ENCODE measurements around the gene RAG2. TPM values are rescaled to one million over a fixed set of nuclear protein-coding genes. Genes with fewer than 3 reads are reported as not detected.

The RAG2 gene
- total and polyA plus RNA-seq, 2 experiments from 2014 or later, result not detected

- no peaks in the 10 kb centered on the region for H3K27me3 Mint-ChIP-seq (ENCODE audit: insufficient read depth, low read depth, poor library complexity)
- H3K4me3 ChIP-seq, result no peak overlapping the region
- H3K36me3 ChIP-seq (ENCODE audit: insufficient read depth), result no peaks in the 10 kb centered on the region
- no peaks in the 10 kb centered on the region for H3K36me3 Mint-ChIP-seq (ENCODE audit: low read depth)
- H2AFZ ChIP-seq, result peak overlapping the region; percentile 30
- no peaks in the 10 kb centered on the region for H3K4me1 ChIP-seq (ENCODE audit: insufficient read depth)
- H3K4me2 ChIP-seq, result 0 out of 2 replicates have a peak overlapping the region, but pooled peaks have one; percentile 21
- H3K4me3 Mint-ChIP-seq, result no peak overlapping the region
- H3K27me3 ChIP-seq (ENCODE audit: insufficient read depth), result no peaks in the 10 kb centered on the region
- no peaks in the 10 kb centered on the region for H3K9me3 Mint-ChIP-seq
- ATAC-seq, result peak; percentile 54
- TF ChIP-seq ZNF114 (CRISPR knock-in tag; IDR thresholded peaks at IDR 0.05) (no peak), STAT1 (IDR thresholded peaks at IDR 0.05; ENCODE audit: unreplicated experiment) (no peak), CREB1 (CRISPR knock-in tag; IDR thresholded peaks at IDR 0.05; ENCODE audit: low read depth) (no peak)
- TF ChIP-seq, protein P1, sequence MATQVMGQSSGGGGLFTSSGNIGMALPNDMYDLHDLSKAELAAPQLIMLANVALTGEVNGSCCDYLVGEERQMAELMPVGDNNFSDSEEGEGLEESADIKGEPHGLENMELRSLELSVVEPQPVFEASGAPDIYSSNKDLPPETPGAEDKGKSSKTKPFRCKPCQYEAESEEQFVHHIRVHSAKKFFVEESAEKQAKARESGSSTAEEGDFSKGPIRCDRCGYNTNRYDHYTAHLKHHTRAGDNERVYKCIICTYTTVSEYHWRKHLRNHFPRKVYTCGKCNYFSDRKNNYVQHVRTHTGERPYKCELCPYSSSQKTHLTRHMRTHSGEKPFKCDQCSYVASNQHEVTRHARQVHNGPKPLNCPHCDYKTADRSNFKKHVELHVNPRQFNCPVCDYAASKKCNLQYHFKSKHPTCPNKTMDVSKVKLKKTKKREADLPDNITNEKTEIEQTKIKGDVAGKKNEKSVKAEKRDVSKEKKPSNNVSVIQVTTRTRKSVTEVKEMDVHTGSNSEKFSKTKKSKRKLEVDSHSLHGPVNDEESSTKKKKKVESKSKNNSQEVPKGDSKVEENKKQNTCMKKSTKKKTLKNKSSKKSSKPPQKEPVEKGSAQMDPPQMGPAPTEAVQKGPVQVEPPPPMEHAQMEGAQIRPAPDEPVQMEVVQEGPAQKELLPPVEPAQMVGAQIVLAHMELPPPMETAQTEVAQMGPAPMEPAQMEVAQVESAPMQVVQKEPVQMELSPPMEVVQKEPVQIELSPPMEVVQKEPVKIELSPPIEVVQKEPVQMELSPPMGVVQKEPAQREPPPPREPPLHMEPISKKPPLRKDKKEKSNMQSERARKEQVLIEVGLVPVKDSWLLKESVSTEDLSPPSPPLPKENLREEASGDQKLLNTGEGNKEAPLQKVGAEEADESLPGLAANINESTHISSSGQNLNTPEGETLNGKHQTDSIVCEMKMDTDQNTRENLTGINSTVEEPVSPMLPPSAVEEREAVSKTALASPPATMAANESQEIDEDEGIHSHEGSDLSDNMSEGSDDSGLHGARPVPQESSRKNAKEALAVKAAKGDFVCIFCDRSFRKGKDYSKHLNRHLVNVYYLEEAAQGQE (IDR thresholded peaks at IDR 0.05; ENCODE audit: unreplicated experiment), result no peak
- H4K20me1 ChIP-seq (replicated peaks; ENCODE audit: insufficient read depth), result no peaks in the 10 kb centered on the region
- H3K27ac Mint-ChIP-seq, result no peak overlapping the region
- no peaks in the 10 kb centered on the region for H3F3A ChIP-seq (replicated peaks; ENCODE audit: low read depth)
- H3K4me1 Mint-ChIP-seq, result peaks cover 13% of the 10 kb centered on the region; the same call in 2 of the 3 replicates
- DNase-seq (ENCODE audit: low spot score), result no peak
- no peaks in the 10 kb centered on the region for H3K79me2 ChIP-seq (replicated peaks; ENCODE audit: insufficient read depth)
- H3K9me2 ChIP-seq (ENCODE audit: insufficient read depth), result no peaks in the 10 kb centered on the region
- H3K27ac ChIP-seq (ENCODE audit: low read depth), result no peak overlapping the region
Observed at GRCh38 chr11:36565031-36565610, 32.9 kb downstream of the RAG2 start.

DNA sequence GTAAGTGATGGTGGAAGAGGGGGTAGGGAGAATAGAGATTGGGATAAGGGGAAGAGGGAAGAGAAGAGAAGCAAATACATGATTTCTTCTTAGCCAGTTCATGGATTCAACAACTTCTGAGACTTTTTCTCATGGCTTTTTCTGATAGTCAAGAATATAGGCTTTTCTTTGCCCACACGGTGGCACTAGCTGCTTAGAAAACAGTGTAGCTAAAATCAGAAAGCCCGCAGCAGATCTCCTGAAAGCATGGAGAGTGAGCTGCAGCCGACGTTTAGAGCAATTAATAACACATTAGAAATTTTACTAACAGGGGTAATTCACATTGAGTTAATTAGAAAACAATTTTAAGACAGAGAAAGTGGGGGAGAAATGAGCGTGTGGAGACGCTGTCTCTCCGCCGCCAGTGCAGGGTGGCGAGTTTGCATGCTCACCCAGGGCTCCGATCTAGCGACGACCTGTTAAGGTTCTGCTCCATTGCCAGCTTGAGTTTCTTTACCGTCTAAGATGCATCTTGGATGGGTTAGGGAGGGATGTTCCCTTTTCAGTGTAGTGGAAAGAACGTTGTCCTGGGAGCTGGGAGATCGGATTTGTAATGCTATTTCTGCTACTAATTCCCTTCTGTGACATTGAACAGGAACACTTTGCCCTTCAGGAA, 33.5 kb downstream of the RAG2 start:
- Mint-ChIP-seq H3K4me3 (peak overlapping the region; percentile 60; the same call in 2 of the 3 replicates), H3K36me3 (ENCODE audit: low read depth) (no peaks in the 10 kb centered on the region), H3K9me3 (no peaks in the 10 kb centered on the region), H3K27ac (no peak overlapping the region), H3K4me1 (peaks cover 13% of the 10 kb centered on the region; the same call in 2 of the 3 replicates), H3K27me3 (ENCODE audit: insufficient read depth, low read depth, poor library complexity) (no peaks in the 10 kb centered on the region)
- no peaks in the 10 kb centered on the region for H3K36me3 ChIP-seq (ENCODE audit: insufficient read depth)
- H3F3A ChIP-seq (replicated peaks; ENCODE audit: low read depth), result no peaks in the 10 kb centered on the region
- ATAC-seq (peak; percentile 91), DNase-seq (ENCODE audit: low spot score) (peak; percentile 85)
- H3K27ac ChIP-seq (ENCODE audit: low read depth), result no peak overlapping the region
- no peaks in the 10 kb centered on the region for H3K79me2 ChIP-seq (replicated peaks; ENCODE audit: insufficient read depth)
- H3K4me2 ChIP-seq, result peak overlapping the region; percentile 21; the same call in 1 of the 2 replicates
- no peaks in the 10 kb centered on the region for H3K9me2 ChIP-seq (ENCODE audit: insufficient read depth)
- peak overlapping the region; percentile 31 for H3K4me3 ChIP-seq
- no peaks in the 10 kb centered on the region for H3K4me1 ChIP-seq (ENCODE audit: insufficient read depth)
- no peaks in the 10 kb centered on the region for H3K27me3 ChIP-seq (ENCODE audit: insufficient read depth)
- H2AFZ ChIP-seq, result peak overlapping the region; percentile 30; the same call in 1 of the 2 replicates
- no peaks in the 10 kb centered on the region for H4K20me1 ChIP-seq (replicated peaks; ENCODE audit: insufficient read depth)
- TF ChIP-seq, protein P2, sequence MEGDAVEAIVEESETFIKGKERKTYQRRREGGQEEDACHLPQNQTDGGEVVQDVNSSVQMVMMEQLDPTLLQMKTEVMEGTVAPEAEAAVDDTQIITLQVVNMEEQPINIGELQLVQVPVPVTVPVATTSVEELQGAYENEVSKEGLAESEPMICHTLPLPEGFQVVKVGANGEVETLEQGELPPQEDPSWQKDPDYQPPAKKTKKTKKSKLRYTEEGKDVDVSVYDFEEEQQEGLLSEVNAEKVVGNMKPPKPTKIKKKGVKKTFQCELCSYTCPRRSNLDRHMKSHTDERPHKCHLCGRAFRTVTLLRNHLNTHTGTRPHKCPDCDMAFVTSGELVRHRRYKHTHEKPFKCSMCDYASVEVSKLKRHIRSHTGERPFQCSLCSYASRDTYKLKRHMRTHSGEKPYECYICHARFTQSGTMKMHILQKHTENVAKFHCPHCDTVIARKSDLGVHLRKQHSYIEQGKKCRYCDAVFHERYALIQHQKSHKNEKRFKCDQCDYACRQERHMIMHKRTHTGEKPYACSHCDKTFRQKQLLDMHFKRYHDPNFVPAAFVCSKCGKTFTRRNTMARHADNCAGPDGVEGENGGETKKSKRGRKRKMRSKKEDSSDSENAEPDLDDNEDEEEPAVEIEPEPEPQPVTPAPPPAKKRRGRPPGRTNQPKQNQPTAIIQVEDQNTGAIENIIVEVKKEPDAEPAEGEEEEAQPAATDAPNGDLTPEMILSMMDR (conservative IDR thresholded peaks at IDR 0.05; ENCODE audit: low read depth in 2 of 2), result peak; percentile 73 to 85
- no peak for TF ChIP-seq ZNF114 (CRISPR knock-in tag; IDR thresholded peaks at IDR 0.05)
